AG09309 (cell line): Measurements from ENCODE around the gene OR2A14.

Experiments
- DNase-seq: peaks from one replicate; pipeline ENCODE4 v3.0.0-alpha.2; 2010; ENCODE audit warnings: low read depth
- H3K4me3 ChIP-seq: 2 replicates; pipeline ENCODE4 v1.5.1; 2011; ENCODE audit warnings: mild to moderate bottlenecking, low read depth, low read length, moderate library complexity; ENCODE audit not compliant: control insufficient read depth
- CTCF ChIP-seq: IDR thresholded peaks from 2 replicates; pipeline ENCODE4 v1.5.1; 2011; ENCODE audit warnings: mild to moderate bottlenecking, low read depth, low read length, inconsistent platforms; ENCODE audit not compliant: insufficient read depth, control insufficient read depth; ENCODE audit errors: missing control alignments

The OR2A14 gene

GRCh38 chr7:144100607-144101006 is 22.4 kb upstream of the OR2A14 start:
- H3K4me3 ChIP-seq = no peak overlapping the region
- TF ChIP-seq CTCF = no peak

GRCh38 chr7:144102041-144102440 is 20.9 kb upstream of the OR2A14 start:
- no peak for DNase-seq
- no peak for TF ChIP-seq CTCF
- no peak overlapping the region for H3K4me3 ChIP-seq

More at GRCh38 chr7:144100607-144101006, 22.4 kb upstream of the OR2A14 start:
- DNase-seq = no peak

GRCh38 chr7:144105211-144105610 is 17.8 kb upstream of the OR2A14 start:
- no peak overlapping the region for H3K4me3 ChIP-seq
- DNase-seq = no peak
- no peak for TF ChIP-seq CTCF

- no peak within 1 kb of the TSS for H3K4me3 ChIP-seq
- no peak for TF ChIP-seq CTCF
- DNase-seq = no peak
Measured at GRCh38 chr7:144109283-144109682, 13.7 kb upstream of the OR2A14 start, which contains the start of gene OR2A2. Gene OR2A2 (plus strand): TSS chr7:144109583. CDS start chr7:144109583, 0 bp downstream.

- TF ChIP-seq CTCF = no peak
- DNase-seq = no peak
- no peak overlapping the region for H3K4me3 ChIP-seq
Measured at GRCh38 chr7:144110272-144110671, 12.7 kb upstream of the OR2A14 start.

- DNase-seq = no peak
- no peak for TF ChIP-seq CTCF
- no peak overlapping the region for H3K4me3 ChIP-seq
Measured at GRCh38 chr7:144113651-144114050, 9.3 kb upstream of the OR2A14 start.

- no peak for DNase-seq
- no peak overlapping the region for H3K4me3 ChIP-seq
- no peak for TF ChIP-seq CTCF
Measured at GRCh38 chr7:144118341-144118740, 4.6 kb upstream of the OR2A14 start.
